Common myeloid progenitor, CD34-positive (primary cell): ENCODE results near the gene TBC1D22A.

Source experiments
- CTCF ChIA-PET: fragments of 350-600 bp; sonication (Branson Sonifier 250); formaldehyde crosslinking; loops from one replicate; lab custom pipeline; 2021; ENCODE audit warnings: antibody characterized with exemption; lab: Charles Lee
- POLR2A ChIA-PET: fragments of 350-600 bp; sonication (Branson Sonifier 250); formaldehyde crosslinking; loops from one replicate; lab custom pipeline; 2021; ENCODE audit warnings: antibody characterized with exemption; lab: Charles Lee
- DNase-seq, 3 donors: peaks; one replicate each; pipeline versions ENCODE4 v3.0.0 to v3.0.0-alpha.2; 2013
- H3K27ac ChIP-seq, 2 experiments: 1 replicate in 1 of 2; 2 replicates in 1 of 2; pipeline ENCODE4 v1.7.0; 2013; ENCODE audit warnings: inconsistent platforms in 2 of 2, low read length in 2 of 2, mild to moderate bottlenecking in 2 of 2, low read depth in 1 of 2, moderate library complexity in 1 of 2; ENCODE audit not compliant: severe bottlenecking in 2 of 2, insufficient read depth in 1 of 2, poor library complexity in 1 of 2
- H3K27me3 ChIP-seq, 5 experiments: replicated peaks in 2 of 5; 1 replicate in 3 of 5; 2 replicates in 2 of 5; pipeline versions ENCODE4 v1.6.1 to v1.7.0; 2013; ENCODE audit warnings: low read length in 4 of 5, mild to moderate bottlenecking in 2 of 5, moderate library complexity in 2 of 5, inconsistent platforms in 1 of 5; ENCODE audit not compliant: insufficient read depth in 5 of 5, control insufficient read depth in 4 of 5
- H3K36me3 ChIP-seq, 4 experiments: 1 replicate in 2 of 4; 2 replicates in 2 of 4; pipeline versions ENCODE4 v1.6.1 to v1.7.0; 2013; ENCODE audit warnings: low read length in 3 of 4, control low read depth in 1 of 4, mild to moderate bottlenecking in 1 of 4; ENCODE audit not compliant: control insufficient read depth in 4 of 4, insufficient read depth in 4 of 4
- H3K4me1 ChIP-seq, 4 experiments: 1 replicate in 3 of 4; 2 replicates in 1 of 4; pipeline versions ENCODE4 v1.6.1 to v1.7.1; 2013; ENCODE audit warnings: low read length in 3 of 4, mild to moderate bottlenecking in 3 of 4, control low read depth in 1 of 4, inconsistent platforms in 1 of 4, moderate library complexity in 1 of 4; ENCODE audit not compliant: control insufficient read depth in 4 of 4, insufficient read depth in 4 of 4; ENCODE audit errors: control extremely low read depth in 1 of 4
- H3K4me3 ChIP-seq, 7 experiments: 1 replicate in 4 of 7; 2 replicates in 3 of 7; pipeline versions ENCODE4 v1.5.1 to v1.7.0; 2013; ENCODE audit warnings: mild to moderate bottlenecking in 7 of 7, low read length in 6 of 7, moderate library complexity in 6 of 7, inconsistent platforms in 2 of 7, low read depth in 2 of 7, control low read depth in 1 of 7; ENCODE audit not compliant: insufficient read depth in 4 of 7, control insufficient read depth in 1 of 7; ENCODE audit errors: extremely low read depth in 1 of 7
- H3K9me3 ChIP-seq, 5 experiments: 1 replicate in 4 of 5; 2 replicates in 1 of 5; pipeline versions ENCODE4 v1.6.1 to v1.7.1; 2013; ENCODE audit warnings: low read length in 4 of 5, mild to moderate bottlenecking in 2 of 5, inconsistent platforms in 1 of 5, low read depth in 1 of 5, moderate library complexity in 1 of 5; ENCODE audit not compliant: control insufficient read depth in 4 of 5, insufficient read depth in 2 of 5; ENCODE audit errors: control extremely low read depth in 1 of 5
- WGBS: methylation state at CpG from one replicate; pipeline ENCODE4 v1.1.5; 2013; ENCODE audit not compliant: insufficient coverage; 5-methylcytosine and 5-hydroxymethylcytosine counted together

TBC1D22A gene

DNA sequence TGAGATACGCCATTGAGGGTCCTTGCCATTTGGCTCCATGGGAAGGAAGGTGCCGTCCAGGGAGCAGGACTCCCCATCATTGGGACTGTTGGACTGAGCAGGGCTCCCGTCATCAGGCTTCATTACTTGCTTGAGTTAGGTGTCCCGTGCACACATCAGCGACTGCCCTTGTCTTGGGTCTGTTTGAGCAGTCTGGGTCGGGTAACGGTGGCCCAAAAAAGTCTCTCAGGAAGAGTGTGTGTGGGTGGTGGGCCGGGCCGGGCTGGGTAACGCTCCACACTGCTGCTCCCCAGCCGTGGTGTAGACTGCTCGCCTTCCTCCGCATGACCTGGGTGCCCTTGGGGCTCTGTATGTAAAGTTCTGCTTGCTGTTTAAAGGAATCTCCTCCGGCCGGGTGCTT lies 293.5 kb downstream of the TBC1D22A start:
- 93% methylated on average over 11 of the region's 15 CpGs for WGBS
- Histone ChIP-seq H3K4me1 (peaks cover 0 to 23% (median 15%) of the 10 kb centered on the region in 4 experiments), H3K27me3 (no peaks in the 10 kb centered on the region), H3K36me3 (peaks cover 0 to 13% (median 4%) of the 10 kb centered on the region in 4 experiments), H3K9me3 (no peaks in the 10 kb centered on the region), H3K4me3 (no peak overlapping the region), H3K27ac (no peak overlapping the region)
- POLR2A ChIA-PET: interaction anchor here (0.7 kb wide), 1 partner anchor 40 kb away, joined by 3 read pairs; no protein-coding TSS in a partner anchor
- DNase-seq: no peak
- CTCF ChIA-PET: no interaction called here

DNA sequence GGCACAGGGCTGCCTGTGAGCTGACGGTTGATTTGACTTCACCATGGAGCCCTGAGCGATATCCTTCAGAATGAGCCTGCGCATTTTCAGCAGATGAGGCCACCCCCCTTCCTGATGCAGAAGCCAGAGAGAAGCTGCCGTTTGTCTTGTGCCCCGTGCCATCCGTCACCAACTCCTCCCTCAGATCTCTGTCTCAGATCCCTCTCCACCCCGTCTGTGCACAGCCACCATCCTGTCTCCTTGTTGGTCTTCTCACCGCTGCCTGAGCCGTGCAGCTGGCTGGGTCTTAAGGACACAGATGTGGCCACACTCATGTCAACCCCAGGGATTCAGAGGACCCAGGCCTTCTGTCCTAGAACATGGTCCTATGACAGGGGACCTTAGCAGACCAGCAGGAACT lies 293.9 kb downstream of the TBC1D22A start:
- POLR2A ChIA-PET: no interaction called here
- CTCF ChIA-PET: no interaction called here
- Histone ChIP-seq H3K36me3 (peaks cover 0 to 17% (median 6%) of the 10 kb centered on the region in 4 experiments), H3K27me3 (no peaks in the 10 kb centered on the region), H3K9me3 (no peaks in the 10 kb centered on the region), H3K4me1 (peaks cover 0 to 23% (median 15%) of the 10 kb centered on the region in 4 experiments), H3K4me3 (no peak overlapping the region), H3K27ac (no peak overlapping the region)
- WGBS: 95% methylated on average over 9 of the region's 9 CpGs
- DNase-seq: no peak

DNA sequence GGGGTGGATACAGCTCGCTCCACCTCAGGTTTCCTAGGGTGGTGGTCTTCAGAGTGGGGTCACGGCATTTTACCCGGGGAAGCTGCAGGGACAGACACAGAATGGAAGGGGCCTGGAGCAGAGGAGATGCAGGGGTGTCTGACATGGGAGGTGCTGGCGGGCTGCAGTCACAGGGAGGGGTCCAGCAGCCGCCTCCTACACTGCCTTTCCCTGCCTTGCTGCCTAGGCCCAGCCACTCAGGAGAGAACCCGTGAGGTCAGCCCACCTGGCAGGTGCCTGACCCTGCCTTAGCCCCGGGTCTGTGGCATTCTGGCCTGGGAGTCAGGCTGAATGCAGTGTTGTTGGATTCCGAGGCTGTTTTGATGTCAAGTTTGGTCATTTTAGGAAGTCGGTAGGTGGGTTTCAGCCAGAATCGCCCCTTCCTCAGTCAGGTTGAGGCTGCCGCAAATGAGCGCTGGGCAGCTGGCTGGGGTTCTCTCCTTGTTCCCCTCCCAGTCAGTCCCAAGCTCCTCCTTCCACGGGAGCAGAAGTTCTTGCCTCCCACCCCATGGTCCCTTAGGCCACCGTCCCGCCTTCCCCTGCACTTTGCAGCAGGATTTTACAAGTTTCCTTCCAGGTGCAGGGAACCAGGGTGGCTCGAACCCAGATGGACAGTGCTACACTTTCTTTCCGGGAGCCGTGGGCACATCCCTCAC lies 294.5 kb downstream of the TBC1D22A start:
- 98% methylated on average over 14 of the region's 18 CpGs for whole genome bisulfite sequencing
- Histone ChIP-seq H3K36me3 (peaks cover 0 to 18% (median 7%) of the 10 kb centered on the region in 4 experiments), H3K4me1 (peaks cover 0 to 19% (median 15%) of the 10 kb centered on the region in 4 experiments), H3K4me3 (no peak overlapping the region), H3K27ac (no peak overlapping the region), H3K9me3 (no peaks in the 10 kb centered on the region), H3K27me3 (no peaks in the 10 kb centered on the region)
- DNase-seq: no peak
- POLR2A ChIA-PET: no interaction called here
- CTCF ChIA-PET: no interaction called here

DNA sequence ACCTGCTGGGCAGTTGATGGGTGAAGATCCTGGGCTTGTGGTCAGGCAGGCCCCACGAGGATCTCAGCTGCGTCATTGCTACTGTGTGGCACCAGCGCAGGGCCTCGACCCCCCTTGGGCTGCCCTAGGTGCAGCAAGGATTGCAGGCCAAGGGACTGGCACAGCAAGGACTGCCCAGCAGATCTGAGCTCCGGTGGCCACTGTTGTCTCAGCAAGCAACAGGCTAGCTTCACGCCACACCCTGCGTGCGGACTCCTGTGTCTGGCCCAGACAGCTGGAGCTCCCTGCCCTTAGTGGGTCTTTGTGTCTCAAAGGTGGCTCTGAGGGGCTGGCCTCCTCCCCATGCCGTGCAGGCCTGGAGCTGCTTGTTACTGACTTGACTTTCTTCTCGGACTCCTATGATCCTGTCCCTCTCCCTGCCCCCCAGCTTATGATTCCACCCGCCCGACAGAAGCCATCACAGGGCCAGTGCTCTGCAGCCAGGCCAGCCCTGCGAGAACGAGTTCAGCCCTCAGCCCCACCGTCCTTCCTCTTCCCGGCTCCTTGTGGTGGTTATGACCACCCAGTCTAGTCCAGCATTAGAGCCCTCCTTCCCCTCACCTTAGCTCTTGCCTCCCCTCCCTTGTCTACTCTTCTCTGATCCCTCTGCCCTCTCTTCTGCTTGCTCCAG lies 295.6 kb downstream of the TBC1D22A start:
- DNase-seq: no peak
- ChIA-PET CTCF (no interaction called here), POLR2A (no interaction called here)
- no peak overlapping the region for H3K4me3 ChIP-seq
- H3K9me3 ChIP-seq: no peaks in the 10 kb centered on the region
- H3K27ac ChIP-seq: no peak overlapping the region
- peaks cover 0 to 18% (median 8%) of the 10 kb centered on the region in 4 experiments for H3K36me3 ChIP-seq
- no peaks in the 10 kb centered on the region for H3K27me3 ChIP-seq
- peaks cover 0 to 8% (median 6%) of the 10 kb centered on the region in 4 experiments for H3K4me1 ChIP-seq
- WGBS: 96% methylated on average over 16 of the region's 16 CpGs

DNA sequence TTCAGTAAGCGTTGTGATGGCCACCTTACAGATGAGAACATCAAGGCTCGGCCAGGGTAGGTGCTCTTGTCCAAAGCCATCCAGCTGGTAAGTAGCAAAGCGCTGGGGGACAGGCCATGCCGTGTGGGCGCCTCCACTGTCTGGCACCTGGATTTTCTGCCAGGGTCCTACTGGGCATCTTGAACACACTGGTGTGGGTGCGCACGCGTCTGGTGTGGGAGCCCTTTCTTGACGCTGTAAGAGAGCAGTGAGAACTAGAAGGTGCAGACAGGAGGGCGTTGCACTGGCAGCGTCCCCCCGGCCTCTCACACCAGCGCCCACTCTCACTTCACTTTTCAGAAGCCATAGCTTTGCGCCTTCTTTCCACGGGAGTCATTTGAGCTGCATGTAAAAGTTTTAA lies 296.6 kb downstream of the TBC1D22A start:
- 98% methylated on average over 13 of the region's 15 CpGs for WGBS
- Histone ChIP-seq H3K36me3 (peaks cover 0 to 17% (median 10%) of the 10 kb centered on the region in 4 experiments), H3K27me3 (no peaks in the 10 kb centered on the region), H3K27ac (no peak overlapping the region), H3K4me1 (no peaks in the 10 kb centered on the region), H3K4me3 (no peak overlapping the region), H3K9me3 (no peaks in the 10 kb centered on the region)
- no peak for DNase-seq
- POLR2A ChIA-PET: interaction anchor here (0.6 kb wide), 1 partner anchor 88 kb away, joined by 3 read pairs; no protein-coding TSS in a partner anchor
- CTCF ChIA-PET: no interaction called here

DNA sequence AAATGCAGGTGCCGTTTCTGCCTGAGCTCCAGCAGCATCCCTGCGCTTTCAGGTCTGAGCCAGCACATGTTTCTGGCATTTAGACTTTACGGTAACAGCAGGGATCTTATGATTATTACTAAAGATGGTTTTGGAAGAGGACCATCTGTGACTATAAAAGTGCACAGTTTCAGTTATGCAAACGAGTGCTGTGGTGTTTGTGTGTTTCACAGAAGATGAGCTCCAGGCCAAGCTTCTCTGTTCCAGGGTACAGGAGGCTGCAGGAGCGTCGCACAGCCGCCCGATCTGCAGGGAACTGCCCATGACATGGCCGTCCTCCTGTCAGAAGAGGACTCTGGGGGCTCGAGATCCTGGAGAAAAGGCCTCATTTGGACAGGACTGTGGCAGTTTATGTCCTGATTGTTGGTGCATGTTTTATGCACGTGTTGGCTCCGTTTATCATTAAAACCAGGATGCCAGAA lies 297.3 kb downstream of the TBC1D22A start:
- Histone ChIP-seq H3K27me3 (no peaks in the 10 kb centered on the region), H3K27ac (no peak overlapping the region), H3K9me3 (no peaks in the 10 kb centered on the region), H3K36me3 (peaks cover 0 to 14% (median 10%) of the 10 kb centered on the region in 4 experiments), H3K4me1 (no peaks in the 10 kb centered on the region), H3K4me3 (no peak overlapping the region)
- WGBS: 93% methylated on average over 12 of the region's 12 CpGs
- DNase-seq: no peak
- ChIA-PET POLR2A (no interaction called here), CTCF (no interaction called here)

DNA sequence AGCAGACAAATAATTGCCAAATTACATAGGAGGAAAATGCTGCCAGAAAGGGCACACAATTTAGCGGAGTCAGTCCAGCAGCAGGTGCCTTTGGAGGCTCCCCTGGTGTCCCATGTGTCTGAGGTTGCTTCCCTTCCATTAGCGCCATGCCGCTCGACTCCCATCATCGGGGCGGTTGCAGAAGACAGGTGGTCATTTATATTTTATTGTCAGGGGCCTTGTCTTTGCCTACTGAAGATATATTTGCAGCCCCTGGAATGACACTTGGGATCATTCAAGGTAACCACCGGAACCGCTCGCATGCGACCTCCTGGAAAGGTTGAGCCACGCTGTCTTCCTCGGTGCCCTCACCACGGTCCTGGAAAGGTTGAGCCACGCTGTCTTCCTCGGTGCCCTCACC lies 298.3 kb downstream of the TBC1D22A start:
- POLR2A ChIA-PET: no interaction called here
- 95% methylated on average over 14 of the region's 15 CpGs for WGBS
- CTCF ChIA-PET: no interaction called here
- no peak overlapping the region for H3K4me3 ChIP-seq
- H3K9me3 ChIP-seq: no peaks in the 10 kb centered on the region
- H3K27me3 ChIP-seq: no peaks in the 10 kb centered on the region
- H3K27ac ChIP-seq: no peak overlapping the region
- H3K36me3 ChIP-seq: peaks cover 0 to 14% (median 10%) of the 10 kb centered on the region in 4 experiments
- H3K4me1 ChIP-seq: no peaks in the 10 kb centered on the region
- DNase-seq: no peak
